ENCODE results near the gene PARD3.
A peak's percentile ranks its signal among the peaks of the same experiment; 100 is the strongest.

PARD3 gene

DNA sequence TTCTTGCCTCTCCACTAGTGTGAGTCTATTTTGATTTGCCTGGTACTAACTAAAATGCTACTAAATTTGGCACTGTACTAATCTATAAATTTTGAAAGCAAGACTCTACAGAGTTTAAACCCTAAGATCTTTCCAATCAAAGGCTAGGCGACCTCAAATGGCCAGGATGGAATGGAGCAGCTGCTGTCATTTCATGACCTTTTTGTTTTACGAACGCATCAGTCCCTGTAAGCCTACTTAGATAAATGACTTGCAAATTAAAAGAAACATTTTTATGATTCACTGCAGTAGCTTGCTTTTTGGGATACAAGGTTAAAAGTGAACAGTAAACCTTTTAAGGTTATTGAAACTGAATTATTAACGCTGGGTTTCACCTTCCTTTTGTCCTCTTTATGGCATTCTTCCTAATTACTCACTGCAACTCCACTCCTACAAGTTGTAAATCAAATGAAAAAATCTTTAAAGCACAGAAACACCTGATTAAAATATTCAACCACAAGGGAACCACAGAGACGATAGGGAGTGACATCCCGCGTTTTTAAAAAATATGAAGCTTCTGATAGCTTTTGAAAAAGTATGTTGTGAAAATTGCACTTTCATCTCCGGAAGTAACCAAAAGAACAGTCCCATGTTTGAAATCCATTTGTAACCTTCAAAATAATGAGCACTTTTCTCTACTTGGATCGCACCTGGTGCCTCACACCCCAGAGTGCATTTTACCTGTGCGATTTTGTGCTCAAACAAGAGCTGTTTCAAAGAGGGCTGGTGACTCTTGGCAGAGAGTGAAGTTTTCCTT is 595.1 kb downstream of the PARD3 start:
- H3K9ac ChIP-seq (ENCODE audit: low read depth, low read length, poor library complexity, severe bottlenecking): no peak overlapping the region
- no peaks in the 10 kb centered on the region for H3K9me2 ChIP-seq (replicated peaks; ENCODE audit: low read depth, low read length)
- H3K27me3 ChIP-seq (ENCODE audit: insufficient read depth, low read length, poor library complexity, severe bottlenecking): no peaks in the 10 kb centered on the region
- H3K36me3 ChIP-seq (ENCODE audit: insufficient read depth, low read length): no peaks in the 10 kb centered on the region
- H3K4me3 ChIP-seq (ENCODE audit: low read length, poor library complexity, severe bottlenecking): no peak overlapping the region
- no peak overlapping the region for H2AFZ ChIP-seq (ENCODE audit: low read length)
- H3K4me2 ChIP-seq (ENCODE audit: low read depth, low read length, poor library complexity, severe bottlenecking): peak overlapping the region; percentile 20
- TF ChIP-seq, protein P1, sequence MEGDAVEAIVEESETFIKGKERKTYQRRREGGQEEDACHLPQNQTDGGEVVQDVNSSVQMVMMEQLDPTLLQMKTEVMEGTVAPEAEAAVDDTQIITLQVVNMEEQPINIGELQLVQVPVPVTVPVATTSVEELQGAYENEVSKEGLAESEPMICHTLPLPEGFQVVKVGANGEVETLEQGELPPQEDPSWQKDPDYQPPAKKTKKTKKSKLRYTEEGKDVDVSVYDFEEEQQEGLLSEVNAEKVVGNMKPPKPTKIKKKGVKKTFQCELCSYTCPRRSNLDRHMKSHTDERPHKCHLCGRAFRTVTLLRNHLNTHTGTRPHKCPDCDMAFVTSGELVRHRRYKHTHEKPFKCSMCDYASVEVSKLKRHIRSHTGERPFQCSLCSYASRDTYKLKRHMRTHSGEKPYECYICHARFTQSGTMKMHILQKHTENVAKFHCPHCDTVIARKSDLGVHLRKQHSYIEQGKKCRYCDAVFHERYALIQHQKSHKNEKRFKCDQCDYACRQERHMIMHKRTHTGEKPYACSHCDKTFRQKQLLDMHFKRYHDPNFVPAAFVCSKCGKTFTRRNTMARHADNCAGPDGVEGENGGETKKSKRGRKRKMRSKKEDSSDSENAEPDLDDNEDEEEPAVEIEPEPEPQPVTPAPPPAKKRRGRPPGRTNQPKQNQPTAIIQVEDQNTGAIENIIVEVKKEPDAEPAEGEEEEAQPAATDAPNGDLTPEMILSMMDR (conservative IDR thresholded peaks at IDR 0.05; ENCODE audit: low read length): no peak
- no peak for TF ChIP-seq EZH2phosphoT487 (IDR thresholded peaks at IDR 0.05; ENCODE audit: borderline replicate concordance)
- no peaks in the 10 kb centered on the region for H3K79me2 ChIP-seq (ENCODE audit: insufficient read depth, low read length)
- no peaks in the 10 kb centered on the region for H3F3A ChIP-seq (ENCODE audit: low read depth)
- H3K4me1 ChIP-seq (ENCODE audit: insufficient read depth, low read length, poor library complexity, severe bottlenecking): peaks cover 35% of the 10 kb centered on the region
- no peaks in the 10 kb centered on the region for H3K9me3 ChIP-seq (ENCODE audit: insufficient read depth, low read depth, low read length)
- no peaks in the 10 kb centered on the region for H4K20me1 ChIP-seq (ENCODE audit: insufficient read depth, low read length, poor library complexity, severe bottlenecking)

DNA sequence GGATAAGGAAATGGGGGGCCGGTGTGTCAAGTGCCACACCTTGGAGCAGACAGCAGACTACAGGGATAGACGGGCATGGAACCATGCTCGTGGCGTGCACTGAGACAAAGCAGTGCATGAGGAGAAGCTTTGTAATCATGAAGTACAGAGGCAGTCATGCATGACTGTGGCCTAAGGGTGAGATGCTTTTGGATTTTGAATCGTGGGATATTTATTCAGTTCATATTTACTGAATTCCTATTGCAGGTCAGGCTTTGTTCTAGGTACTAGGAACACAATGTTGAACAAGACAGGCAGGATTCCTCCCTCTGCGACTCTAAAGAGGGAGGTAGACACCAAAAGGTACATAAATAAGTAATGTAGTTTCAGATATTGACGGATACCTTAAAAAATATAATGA is 597.6 kb downstream of the PARD3 start:
- Histone ChIP-seq H3K27me3 (ENCODE audit: insufficient read depth, low read length, poor library complexity, severe bottlenecking) (no peaks in the 10 kb centered on the region), H3K9me3 (ENCODE audit: insufficient read depth, low read depth, low read length) (no peaks in the 10 kb centered on the region), H3K4me3 (ENCODE audit: low read length, poor library complexity, severe bottlenecking) (no peak overlapping the region), H2AFZ (ENCODE audit: low read length) (no peak overlapping the region), H3K9ac (ENCODE audit: low read depth, low read length, poor library complexity, severe bottlenecking) (no peak overlapping the region), H3K4me1 (ENCODE audit: insufficient read depth, low read length, poor library complexity, severe bottlenecking) (peaks cover 38% of the 10 kb centered on the region), H3K79me2 (ENCODE audit: insufficient read depth, low read length) (no peaks in the 10 kb centered on the region), H3F3A (ENCODE audit: low read depth) (no peaks in the 10 kb centered on the region), H3K9me2 (replicated peaks; ENCODE audit: low read depth, low read length) (no peaks in the 10 kb centered on the region), H3K4me2 (ENCODE audit: low read depth, low read length, poor library complexity, severe bottlenecking) (no peak overlapping the region), H4K20me1 (ENCODE audit: insufficient read depth, low read length, poor library complexity, severe bottlenecking) (no peaks in the 10 kb centered on the region), H3K36me3 (ENCODE audit: insufficient read depth, low read length) (no peaks in the 10 kb centered on the region)
- no peak for TF ChIP-seq EZH2phosphoT487 (IDR thresholded peaks at IDR 0.05; ENCODE audit: borderline replicate concordance)
- TF ChIP-seq, protein P1 (conservative IDR thresholded peaks at IDR 0.05; ENCODE audit: low read length): no peak

DNA sequence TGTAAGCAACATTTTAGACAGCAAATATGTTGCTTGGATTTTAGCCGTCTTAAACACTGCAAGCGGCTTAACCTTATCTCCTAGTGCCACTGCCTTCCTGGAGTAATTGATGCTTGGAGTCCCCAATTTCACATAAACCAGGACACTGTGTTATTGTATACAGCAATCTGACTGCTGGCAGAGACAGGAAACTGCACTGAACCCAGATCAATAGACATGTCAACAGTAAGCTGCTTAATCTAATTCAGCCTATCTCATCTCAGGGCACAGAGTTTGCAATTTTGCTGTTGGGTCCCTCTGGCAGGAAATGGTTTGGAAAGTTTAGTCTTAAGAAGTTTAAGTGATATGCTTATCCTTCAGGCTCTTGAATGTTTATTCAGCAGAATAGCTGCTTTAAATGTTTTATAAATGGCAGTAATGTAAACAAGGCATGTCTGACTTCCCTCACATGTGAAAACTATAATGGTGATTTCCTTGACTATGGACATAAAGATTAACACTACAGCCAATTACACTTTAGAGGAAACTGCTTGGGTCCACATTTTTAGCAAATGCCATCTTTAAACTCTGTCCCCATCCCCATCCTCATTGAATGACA is 598.6 kb downstream of the PARD3 start:
- Histone ChIP-seq H3K9me3 (ENCODE audit: insufficient read depth, low read depth, low read length) (no peaks in the 10 kb centered on the region), H3K4me2 (ENCODE audit: low read depth, low read length, poor library complexity, severe bottlenecking) (no peak overlapping the region), H4K20me1 (ENCODE audit: insufficient read depth, low read length, poor library complexity, severe bottlenecking) (no peaks in the 10 kb centered on the region), H3K4me3 (ENCODE audit: low read length, poor library complexity, severe bottlenecking) (no peak overlapping the region), H2AFZ (ENCODE audit: low read length) (no peak overlapping the region), H3F3A (ENCODE audit: low read depth) (no peaks in the 10 kb centered on the region), H3K79me2 (ENCODE audit: insufficient read depth, low read length) (no peaks in the 10 kb centered on the region), H3K9ac (ENCODE audit: low read depth, low read length, poor library complexity, severe bottlenecking) (no peak overlapping the region), H3K9me2 (replicated peaks; ENCODE audit: low read depth, low read length) (no peaks in the 10 kb centered on the region), H3K27me3 (ENCODE audit: insufficient read depth, low read length, poor library complexity, severe bottlenecking) (no peaks in the 10 kb centered on the region), H3K4me1 (ENCODE audit: insufficient read depth, low read length, poor library complexity, severe bottlenecking) (peaks cover 34% of the 10 kb centered on the region), H3K36me3 (ENCODE audit: insufficient read depth, low read length) (no peaks in the 10 kb centered on the region)
- TF ChIP-seq, protein P1 (conservative IDR thresholded peaks at IDR 0.05; ENCODE audit: low read length): no peak
- TF ChIP-seq EZH2phosphoT487 (IDR thresholded peaks at IDR 0.05; ENCODE audit: borderline replicate concordance): no peak

Data from Loucy (cell line).